ENCODE data around the gene SART3. TPM values are rescaled to one million over a fixed set of nuclear protein-coding genes. Genes with fewer than 3 reads are reported as not detected.

SART3 gene
- total RNA-seq, 4 donors from 2014 or later: 46.1 to 77.0 (median 62.8) TPM

- no peak for DNase-seq (ENCODE audit: low spot score in 2 of 2)
- Histone ChIP-seq H3K27me3 (no peaks in the 10 kb centered on the region), H3K9me3 (no peaks in the 10 kb centered on the region), H3K36me3 (no peaks in the 10 kb centered on the region), H3K4me1 (peaks cover 14% of the 10 kb centered on the region), H3K4me3 (no peak overlapping the region), H3K27ac (no peak overlapping the region)
- WGBS: 84% methylated on average over 1 of the region's 1 CpG
- TF ChIP-seq CTCF (IDR thresholded peaks at IDR 0.05): no peak
- no peak for TF ChIP-seq POLR2A (IDR thresholded peaks at IDR 0.05)
- TF ChIP-seq EP300 (IDR thresholded peaks at IDR 0.05): no peak
- no peak for TF ChIP-seq POLR2AphosphoS5 (IDR thresholded peaks at IDR 0.05)
Measured at GRCh38 chr12:108509806-108510205, 51.2 kb downstream of the SART3 start.

- no peaks in the 10 kb centered on the region for H3K36me3 ChIP-seq
- peaks cover 5% of the 10 kb centered on the region for H3K9me3 ChIP-seq
Measured at GRCh38 chr12:108507971-108508642, 52.9 kb downstream of the SART3 start.

GRCh38 chr12:108505129-108505528 lies 55.8 kb downstream of the SART3 start:
- 57% methylated on average over 7 of the region's 7 CpGs for WGBS
- DNase-seq (ENCODE audit: low spot score in 2 of 2): no peak
- Histone ChIP-seq H3K27ac (no peak overlapping the region), H3K9me3 (peaks cover 5% of the 10 kb centered on the region), H3K4me3 (no peak overlapping the region), H3K27me3 (peaks cover 7% of the 10 kb centered on the region), H3K36me3 (no peaks in the 10 kb centered on the region), H3K4me1 (no peaks in the 10 kb centered on the region)
- TF ChIP-seq CTCF (IDR thresholded peaks at IDR 0.05) (no peak), POLR2A (IDR thresholded peaks at IDR 0.05) (no peak), POLR2AphosphoS5 (IDR thresholded peaks at IDR 0.05) (no peak), EP300 (IDR thresholded peaks at IDR 0.05) (no peak)

More at GRCh38 chr12:108507971-108508642, 52.9 kb downstream of the SART3 start:
- H3K4me1 ChIP-seq: peaks cover 10% of the 10 kb centered on the region
- H3K4me3 ChIP-seq: no peak overlapping the region
- H3K27me3 ChIP-seq: peaks cover 7% of the 10 kb centered on the region
- WGBS: 49% methylated on average over 3 of the region's 3 CpGs
- DNase-seq (ENCODE audit: low spot score in 2 of 2): no peak
- H3K27ac ChIP-seq: no peak overlapping the region
- TF ChIP-seq EP300 (IDR thresholded peaks at IDR 0.05): no peak
- no peak for TF ChIP-seq POLR2AphosphoS5 (IDR thresholded peaks at IDR 0.05)
- TF ChIP-seq POLR2A (IDR thresholded peaks at IDR 0.05): no peak
- no peak for TF ChIP-seq CTCF (IDR thresholded peaks at IDR 0.05)

GRCh38 chr12:108502922-108503321 lies 58.1 kb downstream of the SART3 start:
- 83% methylated on average over 2 of the region's 2 CpGs for WGBS
- H3K27ac ChIP-seq: no peak overlapping the region
- H3K4me3 ChIP-seq: no peak overlapping the region
- DNase-seq (ENCODE audit: low spot score in 2 of 2): no peak
- no peak for TF ChIP-seq POLR2A (IDR thresholded peaks at IDR 0.05)
- TF ChIP-seq EP300 (IDR thresholded peaks at IDR 0.05): no peak
- TF ChIP-seq POLR2AphosphoS5 (IDR thresholded peaks at IDR 0.05): no peak
- no peaks in the 10 kb centered on the region for H3K4me1 ChIP-seq
- no peaks in the 10 kb centered on the region for H3K36me3 ChIP-seq
- H3K27me3 ChIP-seq: peaks cover 15% of the 10 kb centered on the region
- peaks cover 5% of the 10 kb centered on the region for H3K9me3 ChIP-seq

- Histone ChIP-seq H3K9me3 (peaks cover under 1% of the 10 kb centered on the region), H3K4me1 (no peaks in the 10 kb centered on the region), H3K27ac (no peak overlapping the region), H3K27me3 (peaks cover 42% of the 10 kb centered on the region), H3K4me3 (no peak overlapping the region), H3K36me3 (no peaks in the 10 kb centered on the region)
- DNase-seq (ENCODE audit: low spot score in 2 of 2): no peak
- 78% methylated on average over 11 of the region's 11 CpGs for WGBS
- TF ChIP-seq POLR2AphosphoS5 (IDR thresholded peaks at IDR 0.05) (no peak), POLR2A (IDR thresholded peaks at IDR 0.05) (no peak), CTCF (IDR thresholded peaks at IDR 0.05) (no peak), EP300 (IDR thresholded peaks at IDR 0.05) (no peak)
Measured at GRCh38 chr12:108498136-108498535, 62.8 kb downstream of the SART3 start.
